ENCODE data around the gene ATP5F1D.

- TF ChIP-seq POLR2AphosphoS5 (IDR thresholded peaks at IDR 0.05) (peak; percentile 16 to 52), CTCF (IDR thresholded peaks at IDR 0.05) (no peak), EP300 (IDR thresholded peaks at IDR 0.05) (no peak)
Measured at GRCh38 chr19:1275976-1276627, 34.6 kb downstream of the ATP5F1D start.

All from upper lobe of left lung (tissue), 4 donors.